ENCODE results near the gene SEMA3C. TPM values are rescaled to one million over a fixed set of nuclear protein-coding genes. Genes with fewer than 3 reads are reported as not detected.
A peak's percentile ranks its signal among the peaks of the same experiment; 100 is the strongest.

SEMA3C gene
- total RNA-seq, 4 donors from 2014 or later = 2.6 to 30.9 (median 14.2) TPM

DNA sequence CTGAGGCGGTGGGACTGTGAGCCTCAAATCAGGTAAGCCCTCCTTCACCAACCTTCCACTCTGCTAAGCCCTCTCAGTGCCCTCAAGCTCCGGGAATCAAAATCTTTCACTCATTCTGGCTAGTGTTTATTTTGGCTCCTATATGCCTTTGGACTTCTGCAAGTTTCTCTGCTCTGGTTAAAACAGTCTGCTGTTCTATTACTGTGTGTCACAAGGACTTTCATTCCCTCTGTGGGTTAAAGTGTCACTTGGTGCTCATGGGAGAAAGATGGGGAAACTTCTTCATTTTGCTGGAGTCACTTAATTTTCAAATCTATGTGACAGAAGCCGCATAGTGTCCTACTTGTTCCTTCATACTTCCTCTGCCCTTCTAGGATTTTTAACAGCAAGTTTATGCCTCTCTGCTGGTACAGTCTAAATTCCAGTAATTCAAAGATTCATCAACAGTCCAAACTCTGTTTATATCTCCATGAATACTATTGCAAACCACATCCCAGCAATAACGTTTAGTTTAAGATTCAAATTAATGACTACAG is 219.1 kb downstream of the SEMA3C start:
- Histone ChIP-seq H3K27me3 (no peaks in the 10 kb centered on the region), H3K36me3 (no peaks in the 10 kb centered on the region), H3K9me3 (no peaks in the 10 kb centered on the region), H3K4me3 (no peak overlapping the region), H3K4me1 (peaks cover 3 to 12% (median 6%) of the 10 kb centered on the region in 3 donors), H3K27ac (no peak overlapping the region)
- intact Hi-C loops (cut with DNase I) = loop anchor here (5.0 to 10.0 kb wide), 2 partner anchors 755 to 773 kb away; no protein-coding TSS in a partner anchor
- no peak for DNase-seq
- 51 to 52% methylated on average over 4 of the region's 4 CpGs for WGBS, 2 donors
- no peak for TF ChIP-seq POLR2A (IDR thresholded peaks at IDR 0.05)
- TF ChIP-seq, protein P1, sequence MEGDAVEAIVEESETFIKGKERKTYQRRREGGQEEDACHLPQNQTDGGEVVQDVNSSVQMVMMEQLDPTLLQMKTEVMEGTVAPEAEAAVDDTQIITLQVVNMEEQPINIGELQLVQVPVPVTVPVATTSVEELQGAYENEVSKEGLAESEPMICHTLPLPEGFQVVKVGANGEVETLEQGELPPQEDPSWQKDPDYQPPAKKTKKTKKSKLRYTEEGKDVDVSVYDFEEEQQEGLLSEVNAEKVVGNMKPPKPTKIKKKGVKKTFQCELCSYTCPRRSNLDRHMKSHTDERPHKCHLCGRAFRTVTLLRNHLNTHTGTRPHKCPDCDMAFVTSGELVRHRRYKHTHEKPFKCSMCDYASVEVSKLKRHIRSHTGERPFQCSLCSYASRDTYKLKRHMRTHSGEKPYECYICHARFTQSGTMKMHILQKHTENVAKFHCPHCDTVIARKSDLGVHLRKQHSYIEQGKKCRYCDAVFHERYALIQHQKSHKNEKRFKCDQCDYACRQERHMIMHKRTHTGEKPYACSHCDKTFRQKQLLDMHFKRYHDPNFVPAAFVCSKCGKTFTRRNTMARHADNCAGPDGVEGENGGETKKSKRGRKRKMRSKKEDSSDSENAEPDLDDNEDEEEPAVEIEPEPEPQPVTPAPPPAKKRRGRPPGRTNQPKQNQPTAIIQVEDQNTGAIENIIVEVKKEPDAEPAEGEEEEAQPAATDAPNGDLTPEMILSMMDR (IDR thresholded peaks at IDR 0.05) = no peak

DNA sequence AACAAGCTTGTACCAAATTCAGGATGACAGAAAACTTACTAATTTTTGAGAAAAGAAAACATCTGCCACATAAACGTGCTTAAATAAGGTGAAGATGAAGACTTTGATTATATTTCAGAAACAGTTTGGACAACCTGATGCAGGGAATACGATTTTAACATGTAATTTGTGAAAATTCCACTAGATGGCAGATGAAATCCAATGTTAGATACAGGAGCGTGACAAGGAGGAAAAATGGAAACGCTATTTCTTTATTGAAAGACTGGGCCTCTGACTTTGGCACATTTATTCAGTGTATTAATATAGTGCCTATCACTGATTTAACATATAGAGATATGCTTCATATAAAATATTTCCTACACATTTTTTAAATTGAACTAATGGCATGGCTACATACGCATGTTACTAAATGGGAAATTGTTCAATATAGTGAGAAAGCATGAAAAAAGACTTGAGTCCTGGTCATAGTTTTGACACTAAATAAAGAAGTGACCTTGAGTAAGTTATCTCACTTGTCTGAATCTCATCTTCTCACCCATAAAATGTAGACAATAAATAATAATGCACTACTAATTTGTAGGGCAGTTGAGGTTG is 219.7 kb downstream of the SEMA3C start:
- 19% methylated on average over 5 of the region's 5 CpGs for WGBS, 2 donors
- no peaks in the 10 kb centered on the region for H3K9me3 ChIP-seq
- peaks cover 3 to 12% (median 6%) of the 10 kb centered on the region in 3 donors for H3K4me1 ChIP-seq
- no peaks in the 10 kb centered on the region for H3K36me3 ChIP-seq
- intact Hi-C loops (cut with DNase I) = loop anchor here (5.0 kb wide), 1 partner anchor 773 kb away; no protein-coding TSS in a partner anchor
- H3K4me3 ChIP-seq = no peak overlapping the region
- DNase-seq = no peak
- no peak overlapping the region for H3K27ac ChIP-seq
- TF ChIP-seq POLR2A (IDR thresholded peaks at IDR 0.05) = no peak
- TF ChIP-seq, protein P1 (IDR thresholded peaks at IDR 0.05) = peak in 5 of 6 experiments; percentile 58 to 79 (median 62)
- H3K27me3 ChIP-seq = no peaks in the 10 kb centered on the region
